ENCODE measurements around the gene GARIN5B.

Gene GARIN5B

DNA sequence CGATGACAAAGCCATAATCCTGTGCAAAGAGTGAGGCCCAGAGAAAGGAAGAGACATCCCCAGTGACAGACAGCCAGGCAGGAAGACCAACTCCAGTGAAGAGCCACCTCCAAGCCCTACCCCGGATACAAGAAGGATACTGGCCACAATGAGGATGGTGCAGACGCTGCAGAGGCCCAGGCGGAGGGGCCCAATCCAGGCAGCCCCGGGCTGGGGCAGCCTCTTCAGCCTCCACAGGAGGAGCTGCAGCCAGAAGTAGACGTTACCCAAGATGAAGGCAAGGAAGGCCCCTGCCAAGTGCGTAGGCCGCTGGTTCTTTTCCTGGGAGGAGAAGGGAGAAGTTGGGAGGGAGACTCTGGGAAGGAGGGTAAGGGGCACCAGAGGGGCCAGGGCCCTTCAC lies 46.4 kb downstream of the GARIN5B start:
- Mint-ChIP-seq H3K9me3 (no peaks in the 10 kb centered on the region), H3K4me1 (peaks cover 4% of the 10 kb centered on the region), H3K27ac (no peak overlapping the region), H3K36me3 (no peaks in the 10 kb centered on the region), H3K4me3 (no peak overlapping the region), H3K27me3 (peaks cover 9% of the 10 kb centered on the region)
- DNase-seq (ENCODE audit: low spot score in 2 of 2) (no peak), ATAC-seq (ENCODE audit: low read depth) (no peak)

- H3K4me3 Mint-ChIP-seq, result no peak overlapping the region
- H3K27me3 Mint-ChIP-seq, result peaks cover 8% of the 10 kb centered on the region
- peaks cover 4% of the 10 kb centered on the region for H3K4me1 Mint-ChIP-seq
- no peak overlapping the region for H3K27ac Mint-ChIP-seq
- H3K9me3 Mint-ChIP-seq, result no peaks in the 10 kb centered on the region
- H3K36me3 Mint-ChIP-seq, result no peaks in the 10 kb centered on the region
- ATAC-seq (ENCODE audit: low read depth) (no peak), DNase-seq (ENCODE audit: low spot score in 2 of 2) (no peak)
Measured at GRCh38 chr19:55315956-55316525, 47.0 kb downstream of the GARIN5B start.

DNA sequence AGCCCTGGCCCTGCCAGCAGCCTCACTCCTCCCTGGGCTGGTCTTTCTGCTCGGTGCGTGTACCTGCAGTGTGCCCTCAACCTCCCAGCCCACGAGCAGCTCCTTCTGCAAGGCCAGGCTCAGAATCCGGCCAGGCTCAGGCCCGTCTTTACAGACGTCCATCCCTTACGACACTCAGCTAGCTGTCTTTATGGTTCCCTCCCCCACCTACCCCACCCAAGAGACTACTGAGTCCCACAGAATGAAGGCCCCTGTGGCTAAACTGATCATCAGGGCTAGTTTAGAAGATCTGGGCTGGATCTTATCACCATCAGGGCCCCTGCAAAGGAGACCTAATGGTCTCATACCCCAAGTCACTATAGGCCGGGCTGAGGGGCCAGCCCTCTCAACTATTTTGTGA lies 48.7 kb downstream of the GARIN5B start:
- Mint-ChIP-seq H3K27me3 (peaks cover 6% of the 10 kb centered on the region), H3K4me3 (no peak overlapping the region), H3K4me1 (peaks cover 4% of the 10 kb centered on the region), H3K27ac (no peak overlapping the region), H3K36me3 (peaks cover 2% of the 10 kb centered on the region), H3K9me3 (no peaks in the 10 kb centered on the region)
- DNase-seq (ENCODE audit: low spot score in 2 of 2) (no peak), ATAC-seq (ENCODE audit: low read depth) (no peak)

DNA sequence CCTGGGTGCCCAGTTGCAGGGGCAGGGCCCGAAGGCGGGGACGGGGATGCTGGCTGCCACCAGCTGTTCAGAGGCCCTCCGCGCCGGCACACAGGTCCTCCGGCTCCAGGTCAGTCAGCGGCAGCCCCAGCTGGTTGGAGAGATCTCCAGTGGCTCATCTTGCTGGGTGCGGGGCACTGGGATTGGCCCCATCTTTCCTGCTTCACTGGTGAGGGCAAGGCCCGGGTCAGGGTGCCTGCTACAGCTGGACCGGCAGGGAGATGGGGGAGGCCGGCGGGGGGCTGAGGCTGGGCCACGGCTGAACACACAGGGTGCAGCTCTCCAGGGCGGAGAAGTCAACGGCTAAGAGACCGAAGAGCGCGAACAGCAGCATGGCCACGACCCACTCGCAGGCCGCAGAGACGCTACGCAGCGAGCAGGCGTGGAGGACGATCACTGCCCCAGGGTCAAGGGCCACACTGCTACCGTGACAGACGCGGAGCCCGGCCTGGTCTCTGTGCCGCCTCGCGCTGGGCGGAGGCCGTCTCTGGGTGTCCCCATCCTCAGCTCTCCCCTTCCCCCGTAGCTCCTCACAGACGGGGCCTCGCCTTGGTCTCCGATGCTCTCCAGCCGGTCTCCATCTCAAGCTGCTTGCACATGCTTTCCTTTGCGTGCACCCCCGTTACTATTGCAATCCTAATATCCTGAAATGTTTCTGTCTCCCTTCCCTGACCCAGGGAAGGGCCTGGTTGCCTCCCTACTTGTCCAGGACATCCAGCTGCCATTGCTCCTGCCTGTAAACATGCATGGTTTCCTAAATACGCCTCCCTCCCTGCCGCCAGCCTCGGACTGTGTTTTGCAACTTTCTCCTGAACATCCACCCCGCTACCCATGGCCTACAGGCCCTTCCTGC lies 50.2 kb downstream of the GARIN5B start:
- peaks cover 8% of the 10 kb centered on the region for H3K27me3 Mint-ChIP-seq
- no peak overlapping the region for H3K4me3 Mint-ChIP-seq
- H3K27ac Mint-ChIP-seq, result no peak overlapping the region

DNA sequence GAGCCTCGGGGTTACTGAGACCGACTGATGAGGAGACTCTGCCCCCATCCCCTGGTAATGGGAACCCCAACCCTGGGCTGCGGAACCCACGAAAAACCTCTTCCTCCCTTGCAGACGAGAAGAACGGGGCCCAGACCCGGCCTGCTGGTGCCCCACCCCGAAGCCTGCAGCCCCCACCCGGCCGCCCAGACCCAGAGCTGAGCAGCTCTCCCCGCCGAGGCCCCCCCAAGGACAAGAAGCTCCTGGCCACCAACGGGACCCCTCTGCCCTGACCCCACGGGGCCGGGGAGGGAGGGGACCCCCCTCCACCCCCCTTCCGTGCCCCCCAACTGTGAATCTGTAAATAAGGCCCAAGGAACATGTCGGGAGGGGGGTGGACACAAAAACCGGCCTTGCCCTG lies 51.3 kb downstream of the GARIN5B start:
- DNase-seq (ENCODE audit: low spot score in 2 of 2), result no peak
- H3K4me1 Mint-ChIP-seq, result peaks cover 4% of the 10 kb centered on the region
- peaks cover 8% of the 10 kb centered on the region for H3K27me3 Mint-ChIP-seq
- no peaks in the 10 kb centered on the region for H3K9me3 Mint-ChIP-seq
- H3K27ac Mint-ChIP-seq, result no peak overlapping the region
- ATAC-seq (ENCODE audit: low read depth), result no peak
- H3K36me3 Mint-ChIP-seq, result peaks cover 2% of the 10 kb centered on the region
- H3K4me3 Mint-ChIP-seq, result no peak overlapping the region

More for the DNA sequence above, 50.2 kb downstream of the GARIN5B start:
- ATAC-seq (ENCODE audit: low read depth) (no peak), DNase-seq (ENCODE audit: low spot score in 2 of 2) (no peak)
- no peaks in the 10 kb centered on the region for H3K9me3 Mint-ChIP-seq
- H3K36me3 Mint-ChIP-seq, result peaks cover 2% of the 10 kb centered on the region
- H3K4me1 Mint-ChIP-seq, result peaks cover 4% of the 10 kb centered on the region

DNA sequence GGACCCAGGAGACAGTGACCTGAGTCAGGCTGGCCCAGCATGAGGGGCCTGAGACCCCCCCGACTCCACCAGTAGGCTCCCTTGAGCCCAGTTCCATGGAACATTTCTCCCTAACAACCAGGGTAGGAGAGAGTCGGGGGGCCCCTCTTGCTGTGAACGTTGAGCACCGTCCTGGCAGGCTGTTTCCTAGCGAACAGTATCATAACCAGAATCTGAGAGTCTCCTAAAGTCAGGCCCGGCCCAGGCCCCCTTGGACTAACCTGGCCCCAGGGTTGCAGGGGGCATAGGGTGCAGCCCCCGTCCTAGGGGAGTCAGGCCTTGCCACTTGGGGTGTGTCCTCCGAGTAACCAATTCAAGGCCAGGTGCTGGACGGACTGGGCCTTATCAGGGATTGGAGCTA lies 51.7 kb downstream of the GARIN5B start:
- no peaks in the 10 kb centered on the region for H3K9me3 Mint-ChIP-seq
- H3K4me1 Mint-ChIP-seq, result peaks cover 4% of the 10 kb centered on the region
- H3K4me3 Mint-ChIP-seq, result no peak overlapping the region
- H3K27ac Mint-ChIP-seq, result no peak overlapping the region
- ATAC-seq (ENCODE audit: low read depth) (no peak), DNase-seq (ENCODE audit: low spot score in 2 of 2) (no peak)
- H3K36me3 Mint-ChIP-seq, result peaks cover 2% of the 10 kb centered on the region
- peaks cover 8% of the 10 kb centered on the region for H3K27me3 Mint-ChIP-seq

DNA sequence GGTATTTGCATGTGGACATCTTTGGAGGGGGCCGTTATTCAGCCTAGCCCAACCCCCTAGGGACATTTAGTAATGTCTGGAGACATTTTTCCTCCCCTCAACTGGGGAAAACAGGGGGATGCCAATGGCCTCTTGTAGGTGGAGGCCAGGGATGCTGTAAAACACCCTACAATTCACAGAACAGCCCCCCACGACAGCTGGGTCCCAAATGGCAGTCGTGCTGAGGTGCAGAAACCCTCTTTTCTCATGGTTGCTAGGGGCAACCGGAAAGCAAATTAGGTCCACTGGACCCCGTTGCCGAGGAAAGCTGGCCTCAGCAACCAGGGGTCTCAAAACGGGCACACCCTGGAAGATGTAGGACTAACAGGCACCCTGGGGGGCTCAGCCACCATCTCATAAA lies 52.6 kb downstream of the GARIN5B start:
- no peak for ATAC-seq (ENCODE audit: low read depth)
- H3K36me3 Mint-ChIP-seq, result peaks cover 2% of the 10 kb centered on the region
- no peaks in the 10 kb centered on the region for H3K9me3 Mint-ChIP-seq
- peaks cover 2% of the 10 kb centered on the region for H3K4me1 Mint-ChIP-seq
- no peak for DNase-seq (ENCODE audit: low spot score in 2 of 2)
- peaks cover 8% of the 10 kb centered on the region for H3K27me3 Mint-ChIP-seq
- no peak overlapping the region for H3K27ac Mint-ChIP-seq
- H3K4me3 Mint-ChIP-seq, result no peak overlapping the region

DNA sequence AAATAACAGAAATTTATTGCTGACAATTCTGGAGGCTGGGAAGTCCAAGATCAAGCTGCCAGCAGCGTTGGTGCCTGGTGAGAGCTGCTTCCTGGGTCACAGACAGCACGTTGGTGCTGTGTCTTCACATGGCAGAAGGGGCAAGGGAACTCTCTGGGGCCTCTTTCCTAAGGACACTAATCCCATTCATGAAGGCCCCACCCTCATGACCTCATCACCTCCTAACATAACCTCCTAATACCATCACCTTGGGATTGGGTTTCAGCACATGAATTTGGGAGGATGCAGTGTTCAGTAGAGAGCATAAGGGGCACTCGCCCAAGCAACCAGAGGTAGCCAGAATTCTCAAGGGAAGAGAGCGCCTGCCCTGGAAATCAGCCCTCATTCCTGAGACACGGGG lies 53.6 kb downstream of the GARIN5B start:
- peaks cover 4% of the 10 kb centered on the region for H3K4me1 Mint-ChIP-seq
- DNase-seq (ENCODE audit: low spot score in 2 of 2), result no peak
- H3K36me3 Mint-ChIP-seq, result peaks cover 2% of the 10 kb centered on the region
- ATAC-seq (ENCODE audit: low read depth), result no peak
- no peak overlapping the region for H3K27ac Mint-ChIP-seq
- H3K9me3 Mint-ChIP-seq, result no peaks in the 10 kb centered on the region
- H3K4me3 Mint-ChIP-seq, result no peak overlapping the region
- H3K27me3 Mint-ChIP-seq, result peaks cover 8% of the 10 kb centered on the region

GRCh38 chr19:55308281-55308680 lies 54.8 kb downstream of the GARIN5B start:
- no peak for DNase-seq (ENCODE audit: low spot score in 2 of 2)
- Mint-ChIP-seq H3K9me3 (no peaks in the 10 kb centered on the region), H3K4me3 (no peak overlapping the region), H3K4me1 (peaks cover 2% of the 10 kb centered on the region), H3K27ac (no peak overlapping the region), H3K27me3 (peaks cover 5% of the 10 kb centered on the region), H3K36me3 (peaks cover 2% of the 10 kb centered on the region)
- no peak for ATAC-seq (ENCODE audit: low read depth)

DNA sequence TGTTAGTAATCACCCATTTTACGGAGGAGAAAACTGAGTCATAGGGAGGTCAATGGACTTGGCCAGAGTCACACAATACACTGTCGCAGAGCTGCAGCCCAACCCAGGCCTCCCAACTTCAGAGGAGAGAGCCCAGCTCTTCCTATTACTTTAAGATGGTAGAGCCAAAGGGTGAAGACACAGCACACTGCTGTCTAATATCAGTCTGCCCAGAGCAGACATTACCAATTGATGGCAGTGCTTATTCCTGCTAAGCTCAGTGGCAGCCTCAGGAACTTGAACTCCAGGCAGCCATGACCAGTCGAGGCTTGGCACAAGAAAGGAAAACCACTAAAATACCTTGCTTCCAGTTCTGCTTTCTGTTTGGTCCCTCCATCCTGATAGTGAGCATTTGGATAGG lies 56.3 kb downstream of the GARIN5B start:
- Mint-ChIP-seq H3K27me3 (peaks cover 2% of the 10 kb centered on the region), H3K4me1 (peaks cover 6% of the 10 kb centered on the region), H3K27ac (no peak overlapping the region), H3K36me3 (peaks cover 2% of the 10 kb centered on the region), H3K9me3 (no peaks in the 10 kb centered on the region), H3K4me3 (no peak overlapping the region)
- no peak for ATAC-seq (ENCODE audit: low read depth)
- DNase-seq (ENCODE audit: low spot score in 2 of 2), result no peak

GRCh38 chr19:55305983-55306562 lies 57.0 kb downstream of the GARIN5B start:
- Mint-ChIP-seq H3K27ac (no peak overlapping the region), H3K4me1 (peaks cover 8% of the 10 kb centered on the region), H3K27me3 (peaks cover 2% of the 10 kb centered on the region), H3K9me3 (no peaks in the 10 kb centered on the region), H3K4me3 (no peak overlapping the region), H3K36me3 (peaks cover 2% of the 10 kb centered on the region)
- DNase-seq (ENCODE audit: low spot score in 2 of 2) (no peak), ATAC-seq (ENCODE audit: low read depth) (no peak)

GRCh38 chr19:55305491-55305890 lies 57.6 kb downstream of the GARIN5B start:
- peak; percentile 59 for ATAC-seq (ENCODE audit: low read depth)
- no peaks in the 10 kb centered on the region for H3K9me3 Mint-ChIP-seq
- peaks cover 2% of the 10 kb centered on the region for H3K36me3 Mint-ChIP-seq
- peak; percentile 33 to 51 for DNase-seq (ENCODE audit: low spot score in 2 of 2)
- H3K27ac Mint-ChIP-seq, result no peak overlapping the region
- peaks cover 2% of the 10 kb centered on the region for H3K27me3 Mint-ChIP-seq
- H3K4me3 Mint-ChIP-seq, result no peak overlapping the region
- H3K4me1 Mint-ChIP-seq, result peaks cover 10% of the 10 kb centered on the region

DNA sequence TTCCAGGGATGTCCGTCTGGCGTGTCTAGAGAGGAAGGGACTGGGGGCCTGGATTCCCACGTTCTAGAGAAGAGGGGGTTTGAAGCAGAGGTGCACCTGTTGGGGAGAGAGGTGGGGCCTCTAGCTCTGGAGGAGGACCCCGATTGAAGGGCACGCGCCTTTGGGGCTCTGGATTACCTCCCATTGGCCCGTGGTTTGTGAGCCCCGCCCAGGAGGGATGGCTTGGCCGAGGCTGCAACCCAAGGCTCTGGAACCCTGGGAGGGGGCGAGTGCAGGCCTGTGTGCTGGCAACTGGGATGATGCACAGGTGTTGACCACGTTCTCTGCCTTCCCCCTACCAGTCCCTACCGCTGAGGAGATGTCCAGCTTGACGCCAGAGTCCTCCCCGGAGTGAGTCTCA lies 58.1 kb downstream of the GARIN5B start:
- Mint-ChIP-seq H3K27ac (no peak overlapping the region), H3K36me3 (no peaks in the 10 kb centered on the region), H3K27me3 (peaks cover 2% of the 10 kb centered on the region), H3K4me3 (no peak overlapping the region), H3K9me3 (no peaks in the 10 kb centered on the region), H3K4me1 (peaks cover 10% of the 10 kb centered on the region)
- ATAC-seq (ENCODE audit: low read depth) (no peak), DNase-seq (ENCODE audit: low spot score in 2 of 2) (no peak)
